HuH-7 (cell line): ENCODE data around the gene HNRNPC.
"Not testable (repeated sequence)": the region's sequence is repeated elsewhere in the genome, so short reads cannot be mapped to it uniquely, and the experiment has no call there.

Source experiments
- DNase-seq: peaks from one replicate; pipeline ENCODE4 v3.0.0; 2011; ENCODE audit warnings: low spot score

Gene HNRNPC

DNA sequence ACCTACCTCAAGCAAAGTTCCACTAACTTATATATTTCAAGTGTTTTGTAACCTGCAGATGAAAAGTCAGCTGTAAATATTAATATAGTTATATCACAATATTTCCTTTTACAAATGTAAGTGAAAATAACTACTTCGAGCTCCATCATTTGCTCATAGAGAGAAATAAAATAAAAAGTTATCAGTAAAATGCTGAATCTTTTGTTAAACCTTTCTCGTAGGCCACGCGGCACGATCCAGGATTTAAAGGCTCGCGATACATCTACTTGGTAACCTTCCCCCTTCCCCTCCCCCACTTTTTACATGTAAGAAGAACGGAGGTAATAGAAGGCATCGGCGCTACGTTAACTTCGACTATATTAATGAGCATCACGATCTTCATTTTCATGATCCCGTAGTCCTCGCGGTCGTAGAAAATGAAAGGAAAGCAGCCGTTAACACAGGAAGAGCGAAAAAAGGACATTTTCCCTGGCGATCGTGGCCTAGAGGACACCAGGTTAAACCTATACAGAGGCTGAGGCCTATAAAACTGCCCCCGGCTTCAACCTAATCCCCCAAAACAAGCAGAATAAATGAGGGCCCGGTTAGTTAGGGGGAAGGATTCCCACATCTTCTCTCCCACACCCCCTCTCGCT, 508 bp downstream of the HNRNPC start:
- DNase-seq, result no peak

GRCh38 chr14:21267886-21268616, 1.2 kb downstream of the HNRNPC start:
- DNase-seq, result no peak

DNA sequence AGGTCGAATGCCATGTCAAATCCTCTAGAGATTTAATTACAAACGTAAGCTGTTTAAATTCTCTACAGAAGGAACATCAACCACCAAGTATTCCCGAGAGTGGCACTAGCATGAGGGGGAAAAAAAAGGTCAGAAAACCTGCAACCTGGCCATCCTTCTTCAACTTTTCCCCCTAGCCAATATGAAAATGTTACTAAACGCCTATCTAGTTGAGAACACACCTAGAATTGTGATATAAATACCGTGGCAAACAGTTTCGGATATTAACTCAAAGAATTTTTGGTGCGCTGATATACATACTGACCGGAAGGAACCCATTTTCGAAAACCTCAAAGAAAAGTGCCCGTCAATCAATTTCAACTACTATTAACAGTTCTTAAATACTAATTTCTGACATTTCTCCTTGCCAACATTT, 1.8 kb downstream of the HNRNPC start:
- DNase-seq, result no peak

DNA sequence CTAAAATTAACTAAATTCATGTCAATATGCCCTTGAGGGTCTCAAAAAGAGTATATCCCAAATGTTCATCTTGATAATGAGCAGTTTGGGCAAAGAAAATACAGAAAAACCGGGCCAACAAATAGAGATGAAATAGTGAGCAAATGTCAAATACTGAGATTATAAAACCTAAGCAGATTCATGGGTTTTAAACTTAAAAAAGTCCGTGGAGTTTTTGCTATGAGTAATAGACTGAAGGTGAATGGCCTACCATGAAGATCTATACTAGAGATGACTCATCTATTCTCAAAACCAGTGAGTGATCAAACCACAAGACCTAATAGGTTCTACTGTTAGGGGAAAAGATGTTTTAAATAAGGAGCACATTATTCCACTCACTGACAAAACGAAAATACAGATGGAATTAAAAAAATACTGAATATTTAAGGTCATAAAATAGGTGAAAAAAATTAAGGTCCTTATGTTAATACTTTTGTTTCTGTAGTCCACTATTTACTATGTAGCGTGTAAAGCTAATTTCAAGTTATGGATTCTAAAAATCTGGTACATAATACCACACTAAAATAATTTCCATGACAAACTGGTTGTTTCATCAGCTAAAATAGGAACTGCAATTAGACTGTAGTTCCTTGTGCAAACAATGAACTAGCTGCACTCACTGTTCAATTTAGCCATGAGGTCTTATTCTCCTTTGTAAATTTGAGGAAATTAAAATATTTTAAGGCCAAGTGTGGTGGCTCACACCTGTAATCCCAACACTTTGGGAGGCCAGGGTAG, 5.0 kb downstream of the HNRNPC start:
- DNase-seq, result no peak

GRCh38 chr14:21263284-21264024, 5.8 kb downstream of the HNRNPC start:
- DNase-seq, result no peak

DNA sequence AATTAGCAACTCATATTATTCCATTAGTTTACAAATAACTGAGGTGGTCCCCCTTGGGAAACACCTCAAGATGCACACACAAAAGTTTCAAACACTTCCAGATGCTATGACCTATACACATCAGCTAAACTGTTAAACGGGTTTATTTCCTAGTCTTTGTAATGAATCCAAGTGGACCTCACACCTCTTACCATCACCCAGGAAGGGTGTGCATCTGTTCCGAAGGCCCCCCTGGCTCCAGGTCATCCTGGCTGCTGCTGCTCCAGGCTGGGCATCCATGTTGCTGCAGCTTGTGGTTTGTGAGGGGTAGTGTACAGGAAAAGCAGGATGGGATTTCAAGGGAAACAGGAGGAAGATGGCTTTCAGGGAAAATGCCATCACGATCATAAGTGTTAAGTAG, 6.8 kb downstream of the HNRNPC start:
- DNase-seq, result no peak

- no peak for DNase-seq
Observed at GRCh38 chr14:21261824-21262223, 7.4 kb downstream of the HNRNPC start.

GRCh38 chr14:21258889-21259787, 10.1 kb downstream of the HNRNPC start:
- no peak for DNase-seq

GRCh38 chr14:21258005-21258888, 11.0 kb downstream of the HNRNPC start:
- no peak for DNase-seq

GRCh38 chr14:21257394-21257909, 11.8 kb downstream of the HNRNPC start:
- no peak for DNase-seq

GRCh38 chr14:21256539-21257393, 12.5 kb downstream of the HNRNPC start:
- DNase-seq, result no peak

GRCh38 chr14:21256102-21256447, 13.2 kb downstream of the HNRNPC start:
- DNase-seq, result not testable (repeated sequence)

GRCh38 chr14:21255385-21256101, 13.7 kb downstream of the HNRNPC start:
- no peak for DNase-seq

DNA sequence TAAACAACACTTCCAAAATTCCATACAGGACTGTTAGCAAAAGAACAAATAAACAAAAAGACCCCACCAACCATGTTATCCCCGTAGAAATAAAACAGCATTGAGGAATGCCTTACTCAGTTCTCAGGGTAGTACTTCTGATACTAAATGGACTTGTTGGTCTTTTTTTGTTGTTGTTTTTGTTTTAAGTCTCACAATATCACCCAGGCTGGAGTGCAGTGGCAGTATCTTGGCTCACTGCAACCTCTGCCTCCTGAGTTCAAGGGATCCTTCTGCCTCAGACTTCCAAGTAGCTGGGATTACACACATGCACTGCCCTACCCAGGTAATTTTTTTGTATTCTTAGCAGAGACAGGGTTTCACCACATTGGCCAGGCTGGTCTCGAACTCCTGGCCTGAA, 17.1 kb downstream of the HNRNPC start:
- DNase-seq, result no peak

DNA sequence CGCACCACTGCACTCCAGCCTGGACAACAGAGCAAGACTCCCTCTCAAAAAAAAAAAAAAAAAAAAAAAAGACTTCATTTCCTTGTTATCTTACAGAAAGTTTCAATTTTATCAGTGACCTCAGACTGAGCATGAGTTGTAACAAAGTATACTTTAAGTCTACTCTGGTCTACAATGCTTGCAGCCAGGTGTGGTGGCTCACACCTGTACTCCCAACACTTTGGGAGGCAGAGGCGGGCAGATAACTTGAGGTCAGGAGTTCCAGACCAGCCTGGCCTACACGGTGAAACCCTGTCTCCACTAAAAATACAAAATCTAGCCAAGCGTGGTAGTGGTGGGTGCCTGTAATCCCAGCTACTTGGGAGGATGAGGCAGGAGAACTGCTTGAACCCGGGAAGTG, 18.0 kb downstream of the HNRNPC start:
- no peak for DNase-seq

GRCh38 chr14:21248739-21249411, 20.4 kb downstream of the HNRNPC start:
- DNase-seq, result no peak

GRCh38 chr14:21248338-21248737, 20.9 kb downstream of the HNRNPC start:
- no peak for DNase-seq

- DNase-seq, result no peak
Observed at GRCh38 chr14:21245813-21246212, 23.4 kb downstream of the HNRNPC start.
